HepG2 (cell line): ENCODE results near the gene MVP. TPM values are rescaled to one million over a fixed set of nuclear protein-coding genes. Genes with fewer than 3 reads are reported as not detected.

Experiments
- AGO2 ChIP-seq: fragments of 200-400 bp; formaldehyde crosslinking; optimal IDR thresholded peaks from 2 replicates; pipeline ENCODE3; 2017; ENCODE audit warnings: mild to moderate bottlenecking, low read depth, low read length, moderate library complexity
- ARID5B ChIP-seq: IDR thresholded peaks from 2 replicates; pipeline ENCODE4 v1.4.0; 2020; ENCODE audit warnings: mild to moderate bottlenecking, missing genetic modification reagents
- BORCS8-MEF2B ChIP-seq: sonication (generic); formaldehyde crosslinking; IDR thresholded peaks from 2 replicates; pipeline ENCODE4 v1.8.0; 2022; ENCODE audit warnings: mild to moderate bottlenecking, missing genetic modification reagents
- BRF2 ChIP-seq: sonication (generic); formaldehyde crosslinking; IDR thresholded peaks from 2 replicates; pipeline ENCODE4 v1.8.1; 2022; ENCODE audit warnings: mild to moderate bottlenecking, missing genetic modification reagents
- KLF13 ChIP-seq: sonication (generic); formaldehyde crosslinking; IDR thresholded peaks from 2 replicates; pipeline ENCODE4 v1.4.0; 2020; ENCODE audit warnings: mild to moderate bottlenecking, missing genetic modification reagents
- ONECUT2 ChIP-seq: sonication (generic); formaldehyde crosslinking; IDR thresholded peaks from 2 replicates; pipeline ENCODE4 v1.4.0; 2020; ENCODE audit warnings: missing genetic modification reagents
- SP1 ChIP-seq, 2 experiments: fragments of 450-650 bp in 1 of 2; sonication (generic) in 1 of 2; formaldehyde crosslinking in 1 of 2; IDR thresholded peaks; 2 replicates each; pipeline versions ENCODE4 v1.4.0 to v1.6.1; 2016 to 2020; ENCODE audit warnings: missing genetic modification reagents in 1 of 2
- SP2 ChIP-seq: sonication (generic); formaldehyde crosslinking; IDR thresholded peaks from 2 replicates; pipeline ENCODE4 v1.5.1; 2020; ENCODE audit warnings: mild to moderate bottlenecking, missing genetic modification reagents
- SP5 ChIP-seq: IDR thresholded peaks from 2 replicates; pipeline ENCODE4 v1.6.1; 2016; ENCODE audit warnings: low read depth, borderline replicate concordance
- YEATS4 ChIP-seq: sonication (generic); formaldehyde crosslinking; IDR thresholded peaks from 2 replicates; pipeline ENCODE4 v1.4.0; 2020; ENCODE audit warnings: missing genetic modification reagents, borderline replicate concordance
- YY1 ChIP-seq: IDR thresholded peaks from 2 replicates; pipeline ENCODE4 v1.6.1; 2011; ENCODE audit warnings: low read length, low read depth, moderate library complexity, mild to moderate bottlenecking; ENCODE audit not compliant: insufficient read depth, insufficient replicate concordance
- ZFY ChIP-seq: sonication (generic); formaldehyde crosslinking; IDR thresholded peaks from 2 replicates; pipeline ENCODE4 v1.4.0; 2020; ENCODE audit warnings: missing genetic modification reagents
- ZNF143 ChIP-seq: sonication (generic); formaldehyde crosslinking; IDR thresholded peaks from 2 replicates; pipeline ENCODE4 v1.4.0; 2020; ENCODE audit warnings: missing genetic modification reagents
- ZNF281 ChIP-seq: sonication (generic); formaldehyde crosslinking; IDR thresholded peaks from 2 replicates; pipeline ENCODE4 v1.4.0; 2020; ENCODE audit warnings: missing genetic modification reagents, borderline replicate concordance
- ZNF451 ChIP-seq: sonication (generic); formaldehyde crosslinking; IDR thresholded peaks from 2 replicates; pipeline ENCODE4 v1.5.0; 2020; ENCODE audit warnings: mild to moderate bottlenecking, missing genetic modification reagents
- ZNF605 ChIP-seq: sonication (generic); formaldehyde crosslinking; IDR thresholded peaks from 2 replicates; pipeline ENCODE4 v1.8.0; 2022; ENCODE audit warnings: mild to moderate bottlenecking, missing genetic modification reagents
- ZNF619 ChIP-seq: sonication (generic); formaldehyde crosslinking; IDR thresholded peaks from 2 replicates; pipeline ENCODE4 v1.4.0; 2020; ENCODE audit warnings: mild to moderate bottlenecking, missing genetic modification reagents
- ZNF639 ChIP-seq: conservative IDR thresholded peaks from 2 replicates; pipeline ENCODE4 v1.6.1; 2018; ENCODE audit warnings: missing genetic modification reagents
- ZNF720 ChIP-seq: sonication (generic); formaldehyde crosslinking; IDR thresholded peaks from 2 replicates; pipeline ENCODE4 v1.4.0; 2020; ENCODE audit warnings: missing genetic modification reagents
- ZNF768 ChIP-seq: sonication (generic); formaldehyde crosslinking; IDR thresholded peaks from 2 replicates; pipeline ENCODE4 v1.4.0; 2020; ENCODE audit warnings: missing genetic modification reagents
- polyA plus RNA-seq, 8 experiments: library from polyadenylated mRNA; depleted of rRNA in 3 of 8; stranded (reverse) in 7 of 8; unstranded in 1 of 8; fragments of >200 nt; fragmentation: Illumina TruSeq in 4 of 8; extraction: Trizol in 4 of 8; gene quantifications; 2 replicates each; pipeline versions ENCODE4 v1.2.1 to v1.2.3, GENCODE V29; 2011 to 2016; ENCODE audit warnings: low read depth in 4 of 8, missing spikeins in 1 of 8, mixed read lengths in 1 of 8; ENCODE audit not compliant: insufficient read depth in 1 of 8
- total RNA-seq, 5 experiments: library from RNA; depleted of rRNA; stranded (reverse); fragments of >200 nt; fragmentation: Illumina TruSeq; extraction: Trizol; gene quantifications; 2 replicates each; pipeline ENCODE4 v1.2.3, GENCODE V29; 2016; ENCODE audit warnings: low read depth in 1 of 5

MVP gene
- total and polyA plus RNA-seq, 2 of the 13 experiments (the other 11 are each of a cell fraction or from before 2014, with no cell fraction given): 22.9 to 43.5 TPM

GRCh38 chr16:29806641-29807425, 13.4 kb upstream of the MVP start (continued):
- TF ChIP-seq ARID5B (0 out of 2 replicates have a peak, but pooled peaks have one; percentile 10), ZNF281 (peak; percentile 28; the same call in 1 of the 2 replicates), ZNF451 (CRISPR knock-in tag) (no peak), YEATS4 (CRISPR knock-in tag) (peak; percentile 57; the same call in 1 of the 2 replicates), KLF13 (CRISPR knock-in tag) (no peak), ZNF720 (CRISPR knock-in tag) (no peak), ZNF639 (CRISPR knock-in tag) (peak; percentile 87), SP2 (no peak), ZFY (CRISPR knock-in tag) (peak; percentile 81), AGO2 (peak; percentile 7), ZNF768 (peak; percentile 50), BORCS8-MEF2B (CRISPR knock-in tag) (0 out of 2 replicates have a peak, but pooled peaks have one; percentile 39), YY1 (peak; percentile 53), BRF2 (no peak), ONECUT2 (peak; percentile 24; the same call in 1 of the 2 replicates), SP5 (CRISPR knock-in tag) (0 out of 2 replicates have a peak, but pooled peaks have one; percentile 38), ZNF605 (CRISPR knock-in tag) (no peak), ZNF619 (CRISPR knock-in tag) (no peak), ZNF143 (CRISPR knock-in tag) (no peak), SP1 (IDR thresholded peaks at IDR 0.05) (no peak), SP1 (CRISPR knock-in tag; IDR thresholded peaks at IDR 0.05) (peak; percentile 78)
